Hepatocyte (in vitro differentiated cells): ENCODE results near the gene ACADM. TPM values are rescaled to one million over a fixed set of nuclear protein-coding genes. Genes with fewer than 3 reads are reported as not detected.
"Not testable (repeated sequence)": the region's sequence is repeated elsewhere in the genome, so short reads cannot be mapped to it uniquely, and the experiment has no call there.

ENCODE experiments used
- DNase-seq: peaks from one replicate; pipeline ENCODE4 v3.0.0-alpha.2; 2016; ENCODE audit warnings: low spot score
- H2AFZ ChIP-seq: fragments of 200-600 bp; sonication (generic); 2 replicates; pipeline ENCODE4 v1.6.0; 2016; ENCODE audit warnings: antibody characterized with exemption, mild to moderate bottlenecking
- H3K27ac ChIP-seq: fragments of 200-600 bp; sonication (generic); 2 replicates; pipeline ENCODE4 v1.5.1; 2016; ENCODE audit warnings: mild to moderate bottlenecking
- H3K27me3 ChIP-seq: fragments of 200-600 bp; sonication (generic); 2 replicates; pipeline ENCODE4 v1.6.1; 2016
- H3K36me3 ChIP-seq: fragments of 200-600 bp; sonication (generic); replicated peaks from 2 replicates; pipeline ENCODE4 v1.5.1; 2016; ENCODE audit warnings: low read depth; ENCODE audit not compliant: insufficient read depth
- H3K4me1 ChIP-seq: fragments of 200-600 bp; sonication (generic); 2 replicates; pipeline ENCODE4 v1.5.1; 2016; ENCODE audit warnings: mild to moderate bottlenecking, moderate library complexity; ENCODE audit not compliant: insufficient read depth
- H3K4me2 ChIP-seq: fragments of 200-600 bp; sonication (generic); 2 replicates; pipeline ENCODE4 v1.6.0; 2016
- H3K4me3 ChIP-seq: fragments of 200-600 bp; sonication (generic); 2 replicates; pipeline ENCODE4 v1.5.1; 2016; ENCODE audit warnings: mild to moderate bottlenecking
- H3K79me2 ChIP-seq: fragments of 200-600 bp; sonication (generic); 2 replicates; pipeline ENCODE4 v1.6.0; 2017; ENCODE audit warnings: mild to moderate bottlenecking
- H3K9me2 ChIP-seq: fragments of 200-600 bp; sonication (generic); replicated peaks from 2 replicates; pipeline ENCODE4 v1.6.0; 2017; ENCODE audit warnings: mild to moderate bottlenecking; ENCODE audit not compliant: insufficient read depth
- H3K9me3 ChIP-seq: fragments of 200-600 bp; sonication (generic); 2 replicates; pipeline ENCODE4 v1.5.1; 2016; ENCODE audit warnings: low read depth, mild to moderate bottlenecking
- H4K20me1 ChIP-seq: fragments of 200-600 bp; sonication (generic); 2 replicates; pipeline ENCODE4 v1.6.0; 2016; ENCODE audit warnings: mild to moderate bottlenecking; ENCODE audit not compliant: insufficient read depth, poor library complexity, severe bottlenecking
- CTCF ChIP-seq: fragments of 200-600 bp; sonication (generic); IDR thresholded peaks from 2 replicates; pipeline ENCODE4 v1.5.1; 2016; ENCODE audit warnings: antibody characterized with exemption, mild to moderate bottlenecking; ENCODE audit not compliant: poor library complexity
- EZH2 ChIP-seq: fragments of 200-600 bp; sonication (generic); IDR thresholded peaks from 2 replicates; pipeline ENCODE4 v1.6.1; 2016; ENCODE audit warnings: antibody characterized with exemption, mild to moderate bottlenecking, borderline replicate concordance
- EZH2phosphoT487 ChIP-seq: fragments of 200-600 bp; sonication (generic); IDR thresholded peaks from one replicate; pipeline ENCODE4 v1.6.1; 2018; ENCODE audit warnings: antibody characterized with exemption, mild to moderate bottlenecking, low read depth, moderate library complexity; ENCODE audit not compliant: unreplicated experiment, severe bottlenecking
- WGBS: methylation state at CpG from one replicate; pipeline ENCODE4 v1.1.6; 2016; ENCODE audit warnings: low lambda C conversion rate; ENCODE audit errors: missing lambda C conversion rate; 5-methylcytosine and 5-hydroxymethylcytosine counted together
- polyA plus RNA-seq: library from polyadenylated mRNA; unstranded; fragments of >200 nt; fragmentation: Nextera tagmentation; extraction: Ambion mirVana; gene quantifications from 2 replicates; pipeline ENCODE4 v1.2.1, GENCODE V29; 2016
- total RNA-seq: library from RNA; depleted of rRNA; stranded (reverse); fragments of >200 nt; gene quantifications from 2 replicates; pipeline ENCODE4 v1.2.3, GENCODE V29; 2014

Gene ACADM
- total and polyA plus RNA-seq, 2 experiments from 2014 or later = 57.6 to 88.5 TPM

DNA sequence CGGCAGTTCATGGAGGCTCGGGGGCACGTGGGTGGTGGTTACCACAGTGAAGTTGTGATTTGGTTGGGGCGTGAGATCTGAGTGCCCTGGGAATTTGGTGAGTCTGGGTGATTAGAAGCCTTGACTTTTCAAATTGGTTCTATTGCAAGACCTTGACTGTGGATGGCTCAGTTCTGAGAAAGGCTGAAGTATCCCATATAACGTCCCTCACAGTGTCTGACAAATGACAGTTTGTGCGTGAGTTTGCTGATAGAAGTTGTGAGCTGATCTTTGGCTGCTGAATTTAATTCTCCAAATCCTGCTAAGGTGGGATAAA lies 72.7 kb downstream of the ACADM start:
- Histone ChIP-seq H3K27ac (no peak overlapping the region), H3K79me2 (peaks cover 2% of the 10 kb centered on the region), H3K4me1 (no peaks in the 10 kb centered on the region), H4K20me1 (peaks cover 11% of the 10 kb centered on the region), H3K9me3 (no peaks in the 10 kb centered on the region), H3K9me2 (no peaks in the 10 kb centered on the region), H3K27me3 (no peaks in the 10 kb centered on the region), H3K4me2 (no peak overlapping the region), H3K4me3 (no peak overlapping the region), H3K36me3 (no peaks in the 10 kb centered on the region), H2AFZ (no peak overlapping the region)
- DNase-seq = no peak
- TF ChIP-seq CTCF (no peak), EZH2 (no peak), EZH2phosphoT487 (no peak)
- WGBS = 88% methylated on average over 6 of the region's 6 CpGs

- no peaks in the 10 kb centered on the region for H3K36me3 ChIP-seq
- no peaks in the 10 kb centered on the region for H3K4me1 ChIP-seq
- no peak overlapping the region for H2AFZ ChIP-seq
- H3K27me3 ChIP-seq = no peaks in the 10 kb centered on the region
- no peaks in the 10 kb centered on the region for H3K9me3 ChIP-seq
- no peak overlapping the region for H3K27ac ChIP-seq
- 94% methylated on average over 13 of the region's 13 CpGs for WGBS
- H3K4me2 ChIP-seq = no peak overlapping the region
- H3K4me3 ChIP-seq = no peak overlapping the region
- H3K9me2 ChIP-seq = no peaks in the 10 kb centered on the region
- no peak for DNase-seq
- TF ChIP-seq EZH2 (no peak), CTCF (no peak), EZH2phosphoT487 (no peak)
- H3K79me2 ChIP-seq = no peaks in the 10 kb centered on the region
- peaks cover 6% of the 10 kb centered on the region for H4K20me1 ChIP-seq
Observed at GRCh38 chr1:75797606-75798216, 73.2 kb downstream of the ACADM start.

DNA sequence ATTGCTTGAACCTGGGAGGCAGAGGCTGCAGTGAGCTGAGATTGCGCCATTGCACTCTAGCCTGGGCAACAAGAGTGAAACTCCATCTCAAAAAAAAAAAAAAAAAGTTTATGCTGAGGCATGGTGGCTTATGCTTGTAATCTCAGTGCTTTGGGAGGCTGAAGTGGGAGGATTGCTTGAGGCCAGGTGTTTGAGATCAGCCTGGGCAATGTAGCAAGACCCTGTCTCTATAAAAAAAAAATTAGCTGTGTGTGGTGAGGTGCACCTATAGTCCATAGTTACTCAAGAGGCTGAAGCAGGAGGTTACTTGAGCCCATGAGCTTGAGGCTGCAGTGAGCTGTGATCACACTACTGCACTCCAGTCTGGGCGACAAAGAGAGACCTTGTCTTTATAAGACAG lies 77.0 kb downstream of the ACADM start:
- H3K27ac ChIP-seq, H3K79me2 ChIP-seq, H2AFZ ChIP-seq, DNase-seq, H3K4me1 ChIP-seq, H3K9me2 ChIP-seq, H3K4me2 ChIP-seq, H3K27me3 ChIP-seq, H4K20me1 ChIP-seq, H3K9me3 ChIP-seq, H3K36me3 ChIP-seq, H3K4me3 ChIP-seq: not testable (repeated sequence)
- WGBS = 100% methylated on average over 2 of the region's 2 CpGs

DNA sequence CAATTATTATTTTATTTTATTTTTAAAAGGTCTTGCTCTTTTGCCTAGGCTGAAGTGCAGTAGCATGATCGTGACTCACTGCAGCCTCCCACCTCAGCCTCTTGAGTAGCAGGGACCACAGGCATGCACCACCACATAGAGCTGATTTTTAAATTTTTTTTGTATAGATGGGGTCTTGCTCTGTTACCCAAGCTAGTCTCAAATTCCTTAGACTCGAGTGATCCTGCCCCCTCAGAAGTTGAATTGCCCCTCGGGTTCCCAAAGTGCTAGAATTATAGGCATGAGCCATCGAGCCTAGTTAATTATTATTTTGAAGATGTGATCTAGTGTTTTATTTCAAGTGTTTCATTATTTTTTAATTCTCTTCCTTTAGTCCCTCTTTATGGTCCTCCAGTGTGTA lies 84.4 kb downstream of the ACADM start:
- no peaks in the 10 kb centered on the region for H3K9me3 ChIP-seq
- H4K20me1 ChIP-seq = no peaks in the 10 kb centered on the region
- H3K9me2 ChIP-seq = no peaks in the 10 kb centered on the region
- H3K4me1 ChIP-seq = no peaks in the 10 kb centered on the region
- no peaks in the 10 kb centered on the region for H3K27me3 ChIP-seq
- no peaks in the 10 kb centered on the region for H3K36me3 ChIP-seq
- no peak overlapping the region for H3K4me2 ChIP-seq
- TF ChIP-seq EZH2phosphoT487 (no peak), EZH2 (no peak), CTCF (no peak)
- 76% methylated on average over 4 of the region's 4 CpGs for WGBS
- no peak overlapping the region for H3K27ac ChIP-seq
- no peak overlapping the region for H2AFZ ChIP-seq
- no peak overlapping the region for H3K4me3 ChIP-seq
- no peaks in the 10 kb centered on the region for H3K79me2 ChIP-seq
- DNase-seq = no peak

DNA sequence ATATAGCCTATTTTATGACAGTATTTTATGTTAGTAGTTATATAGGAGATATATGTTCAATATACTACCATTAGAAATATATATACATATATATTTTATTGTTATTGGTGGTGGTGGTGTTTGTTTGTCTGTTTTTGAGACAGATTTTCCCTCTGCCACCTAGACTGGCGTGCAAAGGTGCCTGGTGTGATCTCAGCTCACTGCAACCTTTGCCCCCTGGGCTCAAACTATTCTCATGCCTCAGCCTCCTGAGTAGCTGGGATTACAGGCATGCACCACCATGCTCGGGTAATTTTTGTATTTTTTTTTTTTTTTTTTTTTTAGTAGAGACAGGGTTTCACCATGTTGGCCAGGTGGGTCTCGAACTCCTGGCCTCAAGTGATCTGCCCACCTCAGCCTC lies 85.6 kb downstream of the ACADM start:
- not testable (repeated sequence) for H2AFZ ChIP-seq, H3K27ac ChIP-seq, H3K27me3 ChIP-seq, H3K9me3 ChIP-seq, H3K4me3 ChIP-seq, H3K4me1 ChIP-seq, H4K20me1 ChIP-seq, H3K4me2 ChIP-seq, H3K9me2 ChIP-seq, H3K36me3 ChIP-seq, DNase-seq, H3K79me2 ChIP-seq
- 94% methylated on average over 3 of the region's 3 CpGs for WGBS
